Spleen (tissue), 3 donors: ENCODE data around the gene DCAF5.

Source experiments
- POLR2A ChIP-seq, 3 donors: fragments of 450-650 bp; IDR thresholded peaks; one replicate each; pipeline ENCODE4 v1.5.1; 2017; ENCODE audit warnings: antibody characterized with exemption in 3 of 3, mild to moderate bottlenecking in 1 of 3
- POLR2AphosphoS5 ChIP-seq, 3 donors: sonication (generic); formaldehyde crosslinking; IDR thresholded peaks; one replicate each; pipeline ENCODE4 v1.5.1; 2017; ENCODE audit warnings: antibody characterized with exemption in 3 of 3

GRCh38 chr14:69152902-69153151, at the start of gene DCAF5:
- TF ChIP-seq POLR2AphosphoS5 (IDR thresholded peaks at IDR 0.05): no peak
- no peak for TF ChIP-seq POLR2A (IDR thresholded peaks at IDR 0.05)
